ENCODE results near the gene MGMT. TPM values are rescaled to one million over a fixed set of nuclear protein-coding genes. Genes with fewer than 3 reads are reported as not detected.

MGMT gene
- total RNA-seq, 4 donors from 2014 or later = 18.4 to 30.3 (median 27.9) TPM

DNA sequence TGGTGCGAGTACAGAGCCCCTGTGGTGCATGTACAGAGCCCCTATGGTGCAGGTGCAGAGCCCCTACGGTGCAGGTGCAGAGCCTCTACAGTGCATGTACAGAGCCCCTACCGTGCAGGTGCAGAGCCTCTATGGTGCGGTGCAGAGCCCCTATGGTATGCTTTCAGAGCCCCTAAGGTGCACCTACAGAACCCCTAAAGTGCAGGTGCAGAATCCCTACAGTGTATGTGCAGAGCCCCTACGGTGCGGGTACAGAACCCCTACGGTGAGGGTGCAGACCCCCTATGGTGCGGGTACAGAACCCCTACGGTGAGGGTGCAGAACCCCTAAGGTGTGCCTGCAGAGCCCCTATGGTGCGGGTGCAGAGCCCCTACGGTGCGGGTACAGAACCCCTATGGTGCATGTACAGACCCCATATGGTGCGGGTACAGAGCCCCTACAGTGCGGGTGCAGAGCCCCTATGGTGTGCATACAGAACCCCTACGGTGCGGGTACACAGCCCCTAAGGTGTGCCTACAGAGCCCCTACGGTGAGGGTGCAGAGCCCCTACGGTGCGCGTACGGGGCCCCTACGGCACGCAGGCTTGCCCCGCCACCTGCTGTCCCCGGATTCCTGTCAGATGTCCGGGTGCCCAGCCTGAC, 53.5 kb downstream of the MGMT start:
- DNase-seq (ENCODE audit: extremely low spot score) = no peak
- Histone ChIP-seq H3K27me3 (no peaks in the 10 kb centered on the region), H3K27ac (replicated peaks in 1 of 4) (no peak overlapping the region), H3K4me3 (no peak overlapping the region), H3K9me3 (no peaks in the 10 kb centered on the region), H3K36me3 (no peaks in the 10 kb centered on the region), H3K4me1 (peaks cover 0 to 18% (median 13%) of the 10 kb centered on the region in 4 donors)
- 100% methylated on average over 8 of the region's 26 CpGs for WGBS
- TF ChIP-seq, protein P1, sequence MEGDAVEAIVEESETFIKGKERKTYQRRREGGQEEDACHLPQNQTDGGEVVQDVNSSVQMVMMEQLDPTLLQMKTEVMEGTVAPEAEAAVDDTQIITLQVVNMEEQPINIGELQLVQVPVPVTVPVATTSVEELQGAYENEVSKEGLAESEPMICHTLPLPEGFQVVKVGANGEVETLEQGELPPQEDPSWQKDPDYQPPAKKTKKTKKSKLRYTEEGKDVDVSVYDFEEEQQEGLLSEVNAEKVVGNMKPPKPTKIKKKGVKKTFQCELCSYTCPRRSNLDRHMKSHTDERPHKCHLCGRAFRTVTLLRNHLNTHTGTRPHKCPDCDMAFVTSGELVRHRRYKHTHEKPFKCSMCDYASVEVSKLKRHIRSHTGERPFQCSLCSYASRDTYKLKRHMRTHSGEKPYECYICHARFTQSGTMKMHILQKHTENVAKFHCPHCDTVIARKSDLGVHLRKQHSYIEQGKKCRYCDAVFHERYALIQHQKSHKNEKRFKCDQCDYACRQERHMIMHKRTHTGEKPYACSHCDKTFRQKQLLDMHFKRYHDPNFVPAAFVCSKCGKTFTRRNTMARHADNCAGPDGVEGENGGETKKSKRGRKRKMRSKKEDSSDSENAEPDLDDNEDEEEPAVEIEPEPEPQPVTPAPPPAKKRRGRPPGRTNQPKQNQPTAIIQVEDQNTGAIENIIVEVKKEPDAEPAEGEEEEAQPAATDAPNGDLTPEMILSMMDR (IDR thresholded peaks at IDR 0.05) = no peak
- TF ChIP-seq POLR2AphosphoS5 (IDR thresholded peaks at IDR 0.05) = no peak
- TF ChIP-seq EP300 (IDR thresholded peaks at IDR 0.05) = no peak
- no peak for TF ChIP-seq POLR2A (IDR thresholded peaks at IDR 0.05; ENCODE audit: low read depth)
- intact Hi-C loops (cut with DNase I) = no loop called here

DNA sequence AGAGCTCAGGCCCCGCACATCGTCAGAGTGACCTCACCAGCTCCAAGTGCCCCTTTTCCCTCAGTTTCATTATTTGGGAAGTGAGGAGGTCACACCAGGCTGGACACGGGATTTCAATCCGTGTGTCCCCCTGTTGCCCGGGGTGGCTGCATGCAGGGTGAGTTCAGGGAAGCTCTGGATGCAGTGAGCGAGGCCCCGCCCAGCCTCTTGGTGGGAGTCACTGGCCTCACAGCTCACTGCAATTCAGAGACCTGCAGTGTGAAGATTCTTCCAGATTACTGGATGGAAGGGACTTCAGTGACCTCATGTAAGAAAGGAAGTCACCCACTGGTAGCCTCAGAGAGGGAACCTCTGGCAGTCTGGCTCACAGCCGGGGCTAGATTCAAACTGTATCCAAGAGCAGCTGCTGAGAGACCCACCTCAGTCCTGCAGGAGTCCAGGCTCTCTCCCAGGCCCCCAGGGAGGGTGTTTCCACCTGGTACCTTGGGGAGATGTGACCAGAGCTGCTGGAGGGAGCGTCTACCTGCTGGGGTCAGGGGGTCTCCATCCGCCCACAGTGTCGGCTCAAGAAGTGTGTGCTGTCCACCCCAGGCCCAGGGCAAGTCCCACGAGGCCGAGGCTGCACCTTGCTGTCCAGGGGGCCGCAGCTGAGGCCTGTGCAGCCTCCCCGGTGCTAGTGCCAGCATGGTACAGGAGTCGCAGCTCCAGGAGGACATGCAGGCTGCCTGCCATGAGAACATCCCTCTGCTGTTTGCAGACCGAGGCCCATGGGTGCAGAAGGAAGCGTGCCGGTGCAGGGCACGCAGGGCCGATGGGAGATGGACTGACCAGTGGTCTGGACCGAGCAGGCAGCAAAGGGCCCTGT, 54.4 kb downstream of the MGMT start:
- H3K36me3 ChIP-seq = no peaks in the 10 kb centered on the region
- H3K27me3 ChIP-seq = no peaks in the 10 kb centered on the region
- peaks cover 0 to 26% (median 22%) of the 10 kb centered on the region in 4 donors for H3K4me1 ChIP-seq
- H3K27ac ChIP-seq (replicated peaks in 1 of 4) = no peak overlapping the region
- H3K4me3 ChIP-seq = no peak overlapping the region
- TF ChIP-seq EP300 (IDR thresholded peaks at IDR 0.05) (no peak), POLR2AphosphoS5 (IDR thresholded peaks at IDR 0.05) (no peak), POLR2A (IDR thresholded peaks at IDR 0.05; ENCODE audit: low read depth) (no peak)
- TF ChIP-seq, protein P1 (IDR thresholded peaks at IDR 0.05) = no peak
- WGBS = 97% methylated on average over 10 of the region's 22 CpGs
- intact Hi-C loops (cut with DNase I) = no loop called here
- DNase-seq (ENCODE audit: extremely low spot score) = no peak
- no peaks in the 10 kb centered on the region for H3K9me3 ChIP-seq

DNA sequence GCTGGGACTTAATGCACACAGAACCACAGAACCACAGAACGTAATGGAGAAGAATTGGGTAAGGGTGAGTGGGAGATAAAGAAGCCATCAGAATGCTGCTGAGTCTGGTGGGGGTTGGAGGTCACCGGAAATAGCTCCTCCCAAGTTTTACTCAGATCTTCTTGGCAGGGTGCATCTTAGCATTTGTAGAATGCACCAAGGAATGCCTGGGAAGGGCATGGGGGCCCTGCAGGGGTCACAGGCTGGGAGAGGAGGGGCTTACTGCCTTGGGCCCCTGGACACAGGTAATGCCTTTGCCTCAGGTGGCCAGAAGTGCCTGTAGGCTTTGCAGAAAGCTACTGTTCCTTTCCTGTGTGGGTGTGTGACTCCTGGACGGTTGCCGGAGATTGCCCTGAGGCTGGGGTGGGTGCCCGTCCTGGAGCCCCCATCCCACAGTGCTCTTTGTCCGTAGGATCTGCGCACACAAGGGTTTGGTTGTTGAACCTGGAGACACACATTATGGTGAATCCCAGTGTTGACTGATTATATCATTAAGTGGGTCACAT, 55.1 kb downstream of the MGMT start:
- intact Hi-C loops (cut with DNase I) = no loop called here
- H3K27me3 ChIP-seq = no peaks in the 10 kb centered on the region
- H3K4me3 ChIP-seq = no peak overlapping the region
- peaks cover 0 to 27% (median 22%) of the 10 kb centered on the region in 4 donors for H3K4me1 ChIP-seq
- no peak for DNase-seq (ENCODE audit: extremely low spot score)
- WGBS = 92% methylated on average over 6 of the region's 7 CpGs
- H3K27ac ChIP-seq (replicated peaks in 1 of 4) = no peak overlapping the region
- H3K36me3 ChIP-seq = peaks cover 0 to 4% (median 0%) of the 10 kb centered on the region in 4 donors
- H3K9me3 ChIP-seq = no peaks in the 10 kb centered on the region
- TF ChIP-seq EP300 (IDR thresholded peaks at IDR 0.05) (no peak), POLR2AphosphoS5 (IDR thresholded peaks at IDR 0.05) (no peak), POLR2A (IDR thresholded peaks at IDR 0.05; ENCODE audit: low read depth) (no peak)
- TF ChIP-seq, protein P1 (IDR thresholded peaks at IDR 0.05) = no peak

DNA sequence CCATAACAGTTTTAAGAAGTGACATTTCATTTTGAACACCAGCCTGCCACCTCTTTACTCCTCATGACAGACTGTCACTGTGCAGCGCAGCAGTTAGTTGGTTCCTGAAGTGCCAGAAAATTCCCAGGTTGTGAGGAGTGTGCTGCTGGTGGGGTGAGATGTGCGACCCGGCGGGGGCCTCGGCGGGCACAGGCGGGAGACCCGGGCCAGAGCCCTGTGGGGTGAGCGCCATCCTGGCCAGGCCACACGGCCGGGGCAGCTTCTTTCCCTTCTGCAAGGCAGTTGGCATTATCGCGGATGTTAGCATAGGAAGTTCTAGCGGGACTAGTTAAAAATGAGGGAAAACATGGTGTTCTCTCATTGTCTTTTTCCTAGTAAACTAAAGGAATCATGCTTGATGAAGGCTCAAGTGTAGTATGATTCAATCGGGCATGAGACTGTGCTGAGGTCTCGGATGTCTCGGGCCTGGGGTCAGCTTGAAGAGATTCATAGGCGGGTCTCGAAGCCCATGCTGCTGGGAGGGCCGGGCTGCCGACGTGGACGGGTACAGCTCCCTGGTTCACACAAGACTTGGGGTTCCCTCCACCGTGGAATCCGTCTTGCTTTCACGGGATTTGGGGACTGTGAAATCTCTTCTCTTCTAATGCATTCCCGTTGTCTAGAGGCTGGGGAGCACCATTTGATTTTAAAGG, 56.1 kb downstream of the MGMT start:
- Histone ChIP-seq H3K9me3 (no peaks in the 10 kb centered on the region), H3K36me3 (peaks cover 0 to 6% (median 0%) of the 10 kb centered on the region in 4 donors), H3K4me3 (no peak overlapping the region), H3K27me3 (no peaks in the 10 kb centered on the region), H3K27ac (replicated peaks in 1 of 4) (no peak overlapping the region), H3K4me1 (peaks cover 0 to 19% (median 19%) of the 10 kb centered on the region in 4 donors)
- TF ChIP-seq POLR2AphosphoS5 (IDR thresholded peaks at IDR 0.05) = no peak
- no peak for TF ChIP-seq POLR2A (IDR thresholded peaks at IDR 0.05; ENCODE audit: low read depth)
- no peak for TF ChIP-seq EP300 (IDR thresholded peaks at IDR 0.05)
- TF ChIP-seq, protein P1 (IDR thresholded peaks at IDR 0.05) = no peak
- 92% methylated on average over 27 of the region's 27 CpGs for WGBS
- intact Hi-C loops (cut with DNase I) = no loop called here
- no peak for DNase-seq (ENCODE audit: extremely low spot score)
